HepG2 (cell line): ENCODE measurements around the gene SLC22A31. TPM values are rescaled to one million over a fixed set of nuclear protein-coding genes. Genes with fewer than 3 reads are reported as not detected.

Source experiments
- DMAP1 ChIP-seq: IDR thresholded peaks from 2 replicates; pipeline ENCODE4 v1.6.1; 2016
- E2F1 ChIP-seq: sonication (generic); formaldehyde crosslinking; IDR thresholded peaks from 2 replicates; pipeline ENCODE4 v1.5.0; 2020; ENCODE audit warnings: missing genetic modification reagents
- E2F2 ChIP-seq: sonication (generic); formaldehyde crosslinking; IDR thresholded peaks from 2 replicates; pipeline ENCODE4 v1.4.0; 2020; ENCODE audit warnings: missing genetic modification reagents, borderline replicate concordance
- EP300 ChIP-seq, 3 experiments: sonication (generic) in 1 of 3; formaldehyde crosslinking in 1 of 3; IDR thresholded peaks; 2 replicates each; pipeline versions ENCODE4 v1.5.1 to v1.6.1; 2011 to 2020; ENCODE audit warnings: low read depth in 2 of 3, low read length in 2 of 3, borderline replicate concordance in 1 of 3, improper control_type of control experiment in 1 of 3, mild to moderate bottlenecking in 1 of 3, missing genetic modification reagents in 1 of 3, moderate library complexity in 1 of 3
- FOXA3 ChIP-seq: IDR thresholded peaks from 2 replicates; pipeline ENCODE4 v1.6.1; 2016; ENCODE audit warnings: missing genetic modification reagents, missing compliant biosample characterization
- HNRNPUL1 ChIP-seq: fragments of 200-400 bp; formaldehyde crosslinking; IDR thresholded peaks from 2 replicates; pipeline ENCODE4 v1.6.1; 2017; ENCODE audit warnings: low read depth, mild to moderate bottlenecking, low read length, moderate library complexity
- NFKBIZ ChIP-seq: IDR thresholded peaks from 2 replicates; pipeline ENCODE4 v1.6.1; 2018; ENCODE audit warnings: missing genetic modification reagents, missing compliant biosample characterization
- PBX2 ChIP-seq: IDR thresholded peaks from 2 replicates; pipeline ENCODE4 v1.6.1; 2016; ENCODE audit warnings: control low read depth
- SAP130 ChIP-seq: IDR thresholded peaks from 2 replicates; pipeline ENCODE4 v1.6.1; 2016; ENCODE audit warnings: low read depth
- ZNF260 ChIP-seq: sonication (generic); formaldehyde crosslinking; IDR thresholded peaks from 2 replicates; pipeline ENCODE4 v1.4.0; 2020; ENCODE audit warnings: missing genetic modification reagents, low read depth, mild to moderate bottlenecking, borderline replicate concordance
- ZNF318 ChIP-seq: sonication (generic); formaldehyde crosslinking; IDR thresholded peaks from 2 replicates; pipeline ENCODE4 v1.4.0; 2020; ENCODE audit warnings: mild to moderate bottlenecking, missing genetic modification reagents
- ZNF329 ChIP-seq: sonication (generic); formaldehyde crosslinking; IDR thresholded peaks from 2 replicates; pipeline ENCODE4 v1.9.0; 2021; ENCODE audit warnings: low read depth, mild to moderate bottlenecking, missing genetic modification reagents
- ZNF414 ChIP-seq: sonication (generic); formaldehyde crosslinking; IDR thresholded peaks from 2 replicates; pipeline ENCODE4 v1.5.0; 2020; ENCODE audit warnings: missing genetic modification reagents
- ZSCAN5A ChIP-seq: sonication (generic); formaldehyde crosslinking; IDR thresholded peaks from 2 replicates; pipeline ENCODE4 v1.8.0; 2022; ENCODE audit warnings: mild to moderate bottlenecking, missing genetic modification reagents, borderline replicate concordance
- polyA plus RNA-seq, 8 experiments: library from polyadenylated mRNA; depleted of rRNA in 3 of 8; stranded (reverse) in 7 of 8; unstranded in 1 of 8; fragments of >200 nt; fragmentation: Illumina TruSeq in 4 of 8; extraction: Trizol in 4 of 8; gene quantifications; 2 replicates each; pipeline versions ENCODE4 v1.2.1 to v1.2.3, GENCODE V29; 2011 to 2016; ENCODE audit warnings: low read depth in 4 of 8, missing spikeins in 1 of 8, mixed read lengths in 1 of 8; ENCODE audit not compliant: insufficient read depth in 1 of 8
- total RNA-seq, 5 experiments: library from RNA; depleted of rRNA; stranded (reverse); fragments of >200 nt; fragmentation: Illumina TruSeq; extraction: Trizol; gene quantifications; 2 replicates each; pipeline ENCODE4 v1.2.3, GENCODE V29; 2016; ENCODE audit warnings: low read depth in 1 of 5

SLC22A31 gene
- total and polyA plus RNA-seq, 2 of the 13 experiments (the other 11 are each of a cell fraction or from before 2014, with no cell fraction given) = 67.3 to 83.3 TPM

- TF ChIP-seq DMAP1 (CRISPR knock-in tag) (no peak; the same call in 1 of the 2 replicates), NFKBIZ (CRISPR knock-in tag) (peak; percentile 67), ZNF318 (no peak), ZNF260 (CRISPR knock-in tag) (peak; percentile 99), FOXA3 (CRISPR knock-in tag) (peak; percentile 78), ZNF329 (CRISPR knock-in tag) (no peak), EP300 (IDR thresholded peaks at IDR 0.05; ENCODE audit: low read depth in 2 of 2, low read length in 2 of 2) (no peak), EP300 (CRISPR knock-in tag; IDR thresholded peaks at IDR 0.05; ENCODE audit: borderline replicate concordance) (0 out of 2 replicates have a peak, but pooled peaks have one; percentile 4), HNRNPUL1 (no peak), E2F2 (CRISPR knock-in tag) (peak; percentile 20; the same call in 1 of the 2 replicates), PBX2 (CRISPR knock-in tag) (no peak), ZSCAN5A (CRISPR knock-in tag) (no peak), ZNF414 (CRISPR knock-in tag) (peak; percentile 83), E2F1 (CRISPR knock-in tag) (0 out of 2 replicates have a peak, but pooled peaks have one; percentile 10), SAP130 (CRISPR knock-in tag) (peak; percentile 51; the same call in 1 of the 2 replicates)
These were observed 46.1 kb upstream of the SLC22A31 start (continued) for GRCh38 chr16:89246383-89246902.
